ENCODE results near the gene GPR139. TPM values are rescaled to one million over a fixed set of nuclear protein-coding genes. Genes with fewer than 3 reads are reported as not detected.

Gene GPR139
- total and polyA plus RNA-seq, 7 experiments from 2014 or later = not detected

- H3K4me1 Mint-ChIP-seq = no peaks in the 10 kb centered on the region
- intact Hi-C loops (cut with micrococcal nuclease) = no loop called here
- Histone ChIP-seq H3K36me3 (ENCODE audit: control insufficient read depth in 2 of 3, insufficient read depth in 3 of 3, low read length in 3 of 3) (no peaks in the 10 kb centered on the region), H3K27ac (ENCODE audit: low read depth, low read length) (no peak overlapping the region), H3K4me3 (ENCODE audit: low read length) (no peak overlapping the region), H3K27me3 (ENCODE audit: control insufficient read depth in 2 of 2, insufficient read depth in 2 of 2, low read length in 2 of 2) (no peaks in the 10 kb centered on the region), H3K4me1 (ENCODE audit: control insufficient read depth in 2 of 2, insufficient read depth in 2 of 2, low read length in 2 of 2) (no peaks in the 10 kb centered on the region), H3K9me3 (ENCODE audit: control insufficient read depth in 2 of 3, low read length in 3 of 3) (no peaks in the 10 kb centered on the region)
- H3K36me3 Mint-ChIP-seq = peaks cover 0 to 5% (median 0%) of the 10 kb centered on the region in 5 donors
- ATAC-seq (no peak), DNase-seq (no peak)
- H3K9me3 Mint-ChIP-seq = peaks cover 0 to 15% (median 3%) of the 10 kb centered on the region in 11 donors
- no peak overlapping the region for H3K27ac Mint-ChIP-seq
- H3K27me3 Mint-ChIP-seq = peaks cover 0 to 28% (median 13%) of the 10 kb centered on the region in 5 donors
- H3K4me3 Mint-ChIP-seq = no peak overlapping the region
- ChIA-PET POLR2A (no interaction called here), CTCF (no interaction called here)
Measured at GRCh38 chr16:20061132-20061531, 12.6 kb downstream of the GPR139 start.

GRCh38 chr16:20056436-20056835, 17.3 kb downstream of the GPR139 start:
- H3K4me1 ChIP-seq (ENCODE audit: control insufficient read depth in 2 of 2, insufficient read depth in 2 of 2, low read length in 2 of 2) = no peaks in the 10 kb centered on the region
- no peaks in the 10 kb centered on the region for H3K9me3 ChIP-seq (ENCODE audit: control insufficient read depth in 2 of 3, low read length in 3 of 3)
- no peak for ATAC-seq
- no peak for DNase-seq
- no peaks in the 10 kb centered on the region for H3K27me3 ChIP-seq (ENCODE audit: control insufficient read depth in 2 of 2, insufficient read depth in 2 of 2, low read length in 2 of 2)
- intact Hi-C loops (cut with micrococcal nuclease) = no loop called here
- Mint-ChIP-seq H3K36me3 (no peaks in the 10 kb centered on the region), H3K27ac (no peak overlapping the region), H3K9me3 (peaks cover 0 to 15% (median 4%) of the 10 kb centered on the region in 11 donors), H3K4me1 (no peaks in the 10 kb centered on the region), H3K27me3 (peaks cover 0 to 25% (median 9%) of the 10 kb centered on the region in 5 donors), H3K4me3 (no peak overlapping the region)
- H3K27ac ChIP-seq (ENCODE audit: low read depth, low read length) = no peak overlapping the region
- ChIA-PET POLR2A (no interaction called here), CTCF (no interaction called here)
- no peaks in the 10 kb centered on the region for H3K36me3 ChIP-seq (ENCODE audit: control insufficient read depth in 2 of 3, insufficient read depth in 3 of 3, low read length in 3 of 3)
- no peak overlapping the region for H3K4me3 ChIP-seq (ENCODE audit: low read length)

- H3K4me1 Mint-ChIP-seq = no peaks in the 10 kb centered on the region
Measured at GRCh38 chr16:20053336-20053735, 20.4 kb downstream of the GPR139 start.

GRCh38 chr16:20051611-20052010, 22.1 kb downstream of the GPR139 start:
- Mint-ChIP-seq H3K27ac (no peak overlapping the region), H3K36me3 (no peaks in the 10 kb centered on the region), H3K4me1 (no peaks in the 10 kb centered on the region), H3K4me3 (no peak overlapping the region), H3K9me3 (peaks cover 0 to 6% (median 0%) of the 10 kb centered on the region in 11 donors), H3K27me3 (peaks cover 0 to 23% (median 9%) of the 10 kb centered on the region in 5 donors)
- no peak for DNase-seq
- H3K9me3 ChIP-seq (ENCODE audit: control insufficient read depth in 2 of 3, low read length in 3 of 3) = no peaks in the 10 kb centered on the region
- no peaks in the 10 kb centered on the region for H3K4me1 ChIP-seq (ENCODE audit: control insufficient read depth in 2 of 2, insufficient read depth in 2 of 2, low read length in 2 of 2)
- no peak overlapping the region for H3K4me3 ChIP-seq (ENCODE audit: low read length)
- intact Hi-C loops (cut with micrococcal nuclease) = no loop called here
- no peak for ATAC-seq
- no peaks in the 10 kb centered on the region for H3K36me3 ChIP-seq (ENCODE audit: control insufficient read depth in 2 of 3, insufficient read depth in 3 of 3, low read length in 3 of 3)
- CTCF ChIA-PET = no interaction called here
- H3K27me3 ChIP-seq (ENCODE audit: control insufficient read depth in 2 of 2, insufficient read depth in 2 of 2, low read length in 2 of 2) = no peaks in the 10 kb centered on the region
- no peak overlapping the region for H3K27ac ChIP-seq (ENCODE audit: low read depth, low read length)
- POLR2A ChIA-PET = no interaction called here

More at GRCh38 chr16:20053336-20053735, 20.4 kb downstream of the GPR139 start:
- Mint-ChIP-seq H3K27ac (no peak overlapping the region), H3K27me3 (peaks cover 0 to 25% (median 9%) of the 10 kb centered on the region in 5 donors), H3K9me3 (peaks cover 0 to 16% (median 0%) of the 10 kb centered on the region in 11 donors), H3K4me3 (no peak overlapping the region), H3K36me3 (no peaks in the 10 kb centered on the region)
- H3K9me3 ChIP-seq (ENCODE audit: control insufficient read depth in 2 of 3, low read length in 3 of 3) = no peaks in the 10 kb centered on the region
- intact Hi-C loops (cut with micrococcal nuclease) = no loop called here
- ChIA-PET POLR2A (no interaction called here), CTCF (interaction anchor here (0.6 kb wide), 1 partner anchor 43 kb away, joined by 7 read pairs; no protein-coding TSS in a partner anchor)
- no peaks in the 10 kb centered on the region for H3K36me3 ChIP-seq (ENCODE audit: control insufficient read depth in 2 of 3, insufficient read depth in 3 of 3, low read length in 3 of 3)
- no peak overlapping the region for H3K4me3 ChIP-seq (ENCODE audit: low read length)
- H3K27ac ChIP-seq (ENCODE audit: low read depth, low read length) = no peak overlapping the region
- DNase-seq (no peak), ATAC-seq (no peak)
- H3K4me1 ChIP-seq (ENCODE audit: control insufficient read depth in 2 of 2, insufficient read depth in 2 of 2, low read length in 2 of 2) = no peaks in the 10 kb centered on the region
- no peaks in the 10 kb centered on the region for H3K27me3 ChIP-seq (ENCODE audit: control insufficient read depth in 2 of 2, insufficient read depth in 2 of 2, low read length in 2 of 2)

GRCh38 chr16:20051147-20051546, 22.5 kb downstream of the GPR139 start:
- POLR2A ChIA-PET = no interaction called here
- Histone ChIP-seq H3K9me3 (ENCODE audit: control insufficient read depth in 2 of 3, low read length in 3 of 3) (no peaks in the 10 kb centered on the region), H3K4me3 (ENCODE audit: low read length) (no peak overlapping the region), H3K27me3 (ENCODE audit: control insufficient read depth in 2 of 2, insufficient read depth in 2 of 2, low read length in 2 of 2) (no peaks in the 10 kb centered on the region), H3K4me1 (ENCODE audit: control insufficient read depth in 2 of 2, insufficient read depth in 2 of 2, low read length in 2 of 2) (no peaks in the 10 kb centered on the region), H3K27ac (ENCODE audit: low read depth, low read length) (no peak overlapping the region), H3K36me3 (ENCODE audit: control insufficient read depth in 2 of 3, insufficient read depth in 3 of 3, low read length in 3 of 3) (no peaks in the 10 kb centered on the region)
- CTCF ChIA-PET = no interaction called here
- Mint-ChIP-seq H3K9me3 (peaks cover 0 to 5% (median 2%) of the 10 kb centered on the region in 11 donors), H3K4me1 (no peaks in the 10 kb centered on the region), H3K4me3 (no peak overlapping the region), H3K27me3 (peaks cover 0 to 19% (median 9%) of the 10 kb centered on the region in 5 donors), H3K27ac (no peak overlapping the region), H3K36me3 (no peaks in the 10 kb centered on the region)
- DNase-seq = no peak
- intact Hi-C loops (cut with micrococcal nuclease) = no loop called here
- no peak for ATAC-seq

GRCh38 chr16:20049831-20050230, 23.9 kb downstream of the GPR139 start:
- Histone ChIP-seq H3K36me3 (ENCODE audit: control insufficient read depth in 2 of 3, insufficient read depth in 3 of 3, low read length in 3 of 3) (no peaks in the 10 kb centered on the region), H3K4me3 (ENCODE audit: low read length) (no peak overlapping the region), H3K27me3 (ENCODE audit: control insufficient read depth in 2 of 2, insufficient read depth in 2 of 2, low read length in 2 of 2) (no peaks in the 10 kb centered on the region), H3K4me1 (ENCODE audit: control insufficient read depth in 2 of 2, insufficient read depth in 2 of 2, low read length in 2 of 2) (no peaks in the 10 kb centered on the region), H3K9me3 (ENCODE audit: control insufficient read depth in 2 of 3, low read length in 3 of 3) (no peaks in the 10 kb centered on the region), H3K27ac (ENCODE audit: low read depth, low read length) (no peak overlapping the region)
- Mint-ChIP-seq H3K27ac (no peak overlapping the region), H3K36me3 (no peaks in the 10 kb centered on the region), H3K9me3 (peaks cover 0 to 5% (median 2%) of the 10 kb centered on the region in 11 donors), H3K4me1 (no peaks in the 10 kb centered on the region), H3K4me3 (no peak overlapping the region), H3K27me3 (peaks cover 0 to 18% (median 9%) of the 10 kb centered on the region in 5 donors)
- POLR2A ChIA-PET = no interaction called here
- intact Hi-C loops (cut with micrococcal nuclease) = no loop called here
- CTCF ChIA-PET = no interaction called here
- DNase-seq (no peak), ATAC-seq (no peak)

GRCh38 chr16:20045886-20046285, 27.8 kb downstream of the GPR139 start:
- intact Hi-C loops (cut with micrococcal nuclease) = no loop called here
- POLR2A ChIA-PET = no interaction called here
- no peak overlapping the region for H3K27ac Mint-ChIP-seq

More at GRCh38 chr16:20045886-20046285, 27.8 kb downstream of the GPR139 start:
- H3K27me3 Mint-ChIP-seq = peaks cover 0 to 17% (median 11%) of the 10 kb centered on the region in 5 donors
- H3K4me1 ChIP-seq (ENCODE audit: control insufficient read depth in 2 of 2, insufficient read depth in 2 of 2, low read length in 2 of 2) = no peaks in the 10 kb centered on the region
- H3K36me3 ChIP-seq (ENCODE audit: control insufficient read depth in 2 of 3, insufficient read depth in 3 of 3, low read length in 3 of 3) = no peaks in the 10 kb centered on the region
- H3K4me3 Mint-ChIP-seq = no peak overlapping the region
- no peaks in the 10 kb centered on the region for H3K36me3 Mint-ChIP-seq
- H3K4me3 ChIP-seq (ENCODE audit: low read length) = no peak overlapping the region
- no peaks in the 10 kb centered on the region for H3K9me3 ChIP-seq (ENCODE audit: control insufficient read depth in 2 of 3, low read length in 3 of 3)
- H3K4me1 Mint-ChIP-seq = no peaks in the 10 kb centered on the region
- no peaks in the 10 kb centered on the region for H3K27me3 ChIP-seq (ENCODE audit: control insufficient read depth in 2 of 2, insufficient read depth in 2 of 2, low read length in 2 of 2)
- no peak for ATAC-seq
- DNase-seq = no peak
- H3K27ac ChIP-seq (ENCODE audit: low read depth, low read length) = no peak overlapping the region
- H3K9me3 Mint-ChIP-seq = peaks cover 0 to 13% (median 0%) of the 10 kb centered on the region in 11 donors
- CTCF ChIA-PET = no interaction called here

Measured in naive thymus-derived CD4-positive, alpha-beta T cell (primary cell).